Measurements from ENCODE around the gene CYB5D1. TPM values are rescaled to one million over a fixed set of nuclear protein-coding genes. Genes with fewer than 3 reads are reported as not detected.

Gene CYB5D1
- total RNA-seq, 1 donor from 2014 or later = 26.5 TPM

DNA sequence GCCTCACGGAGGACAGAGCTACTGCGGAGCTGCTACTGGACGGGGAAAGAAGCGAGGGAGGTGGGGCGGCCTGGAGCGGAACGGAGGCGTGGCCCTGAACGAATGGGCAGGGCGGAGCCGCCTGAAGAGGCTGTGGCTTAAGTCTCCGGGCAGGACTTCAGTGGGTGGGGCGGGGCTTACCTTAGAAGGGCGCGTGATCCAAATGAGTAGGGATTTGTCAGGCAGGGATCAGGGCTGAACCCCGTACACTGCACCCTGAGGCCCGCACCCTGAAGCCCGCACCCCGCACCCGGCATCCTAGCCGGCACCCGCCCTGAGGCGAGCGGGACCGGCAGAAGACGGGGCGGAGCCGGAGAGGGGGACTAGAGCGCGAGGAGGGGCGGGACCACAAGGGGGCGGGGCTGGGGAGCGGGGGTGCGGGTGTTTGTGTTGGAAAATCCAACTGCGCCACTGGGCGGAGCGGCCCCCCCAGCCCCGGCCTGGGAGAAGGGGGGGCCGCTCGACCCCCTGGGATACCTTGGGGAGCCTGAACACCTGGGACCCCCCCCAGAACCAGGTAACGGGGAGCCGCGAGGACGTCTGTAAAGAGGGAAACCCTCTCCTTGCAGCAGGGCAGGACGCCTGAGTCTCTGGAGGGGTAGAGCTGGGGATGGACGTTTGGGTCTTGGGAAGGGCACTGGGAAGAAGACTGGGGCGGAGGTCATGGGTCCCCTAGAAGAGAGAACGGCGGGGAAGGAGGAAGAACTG lies 23.8 kb upstream of the CYB5D1 start, which contains the start of gene KDM6B:
TSS of gene KDM6B (plus strand) at position 423 of the 747 bp plus-strand sequence. CDS start 11,338 bp downstream, outside the sequence.
- peak; percentile 87 for DNase-seq (ENCODE audit: low read depth)

DNA sequence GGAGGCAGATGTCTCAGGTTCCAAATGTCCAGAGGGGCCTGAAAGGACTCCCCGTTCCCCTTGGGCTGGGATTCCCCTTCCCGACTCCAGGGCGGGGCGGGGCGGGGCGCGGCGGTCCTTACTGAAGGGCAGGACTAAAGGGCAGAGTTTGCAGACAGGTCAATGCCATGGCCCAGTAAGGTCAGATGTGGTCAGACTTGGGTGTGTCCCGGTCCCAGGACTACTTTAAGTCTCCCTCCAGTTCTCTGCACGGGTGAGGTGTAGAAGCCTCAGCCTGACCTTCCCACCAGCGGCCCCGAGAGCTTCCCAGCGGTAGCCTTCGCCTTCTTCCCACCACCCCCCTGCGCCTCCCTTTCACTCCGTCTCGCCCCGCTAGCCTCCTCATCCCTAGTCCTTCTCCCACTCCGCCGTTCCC lies 23.3 kb upstream of the CYB5D1 start:
- peak; percentile 43 for DNase-seq (ENCODE audit: low read depth)

DNA sequence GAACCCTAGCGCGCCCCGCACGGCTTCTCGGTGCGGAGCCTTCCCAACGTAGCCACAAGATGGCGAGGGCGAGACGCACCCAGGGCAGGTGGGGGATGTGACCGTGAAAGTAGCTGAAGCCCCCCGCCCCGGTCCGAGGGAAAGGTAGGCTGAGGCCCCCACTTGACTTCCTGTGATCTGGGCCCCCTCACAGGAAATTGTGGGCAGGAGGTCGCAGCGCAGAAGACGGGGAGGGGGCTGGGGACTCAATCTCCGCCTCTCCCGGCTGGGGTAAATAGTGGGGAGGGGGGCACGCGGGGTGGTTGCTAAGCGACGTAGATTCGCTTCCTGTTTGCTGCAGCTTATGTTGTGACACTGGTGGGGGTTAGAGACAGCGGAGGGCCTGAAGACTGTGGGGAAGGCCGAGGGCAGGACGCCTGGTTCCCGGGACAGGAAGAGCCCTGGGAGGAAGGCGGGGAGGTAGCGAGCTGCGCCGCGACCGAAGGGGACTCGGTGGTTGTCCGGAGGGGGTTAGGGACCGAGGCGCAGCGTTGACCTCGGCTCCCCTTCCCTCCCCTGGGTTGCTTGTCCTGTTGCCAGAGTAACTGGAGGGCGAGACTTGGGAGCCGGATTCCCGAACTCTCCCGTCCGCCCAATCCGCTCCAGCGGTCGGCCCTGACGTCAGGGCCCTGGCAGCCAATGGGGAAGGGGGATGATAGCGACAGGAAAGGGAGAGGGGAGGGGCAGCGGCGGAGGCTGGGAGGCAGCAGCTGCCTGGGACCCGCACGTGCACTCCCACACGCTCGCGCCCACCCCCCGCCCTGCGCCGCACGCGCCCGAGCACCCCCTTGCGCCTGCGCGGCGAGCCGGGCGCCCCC lies 22.6 kb upstream of the CYB5D1 start:
- peak; percentile 93 for DNase-seq (ENCODE audit: low read depth)

DNA sequence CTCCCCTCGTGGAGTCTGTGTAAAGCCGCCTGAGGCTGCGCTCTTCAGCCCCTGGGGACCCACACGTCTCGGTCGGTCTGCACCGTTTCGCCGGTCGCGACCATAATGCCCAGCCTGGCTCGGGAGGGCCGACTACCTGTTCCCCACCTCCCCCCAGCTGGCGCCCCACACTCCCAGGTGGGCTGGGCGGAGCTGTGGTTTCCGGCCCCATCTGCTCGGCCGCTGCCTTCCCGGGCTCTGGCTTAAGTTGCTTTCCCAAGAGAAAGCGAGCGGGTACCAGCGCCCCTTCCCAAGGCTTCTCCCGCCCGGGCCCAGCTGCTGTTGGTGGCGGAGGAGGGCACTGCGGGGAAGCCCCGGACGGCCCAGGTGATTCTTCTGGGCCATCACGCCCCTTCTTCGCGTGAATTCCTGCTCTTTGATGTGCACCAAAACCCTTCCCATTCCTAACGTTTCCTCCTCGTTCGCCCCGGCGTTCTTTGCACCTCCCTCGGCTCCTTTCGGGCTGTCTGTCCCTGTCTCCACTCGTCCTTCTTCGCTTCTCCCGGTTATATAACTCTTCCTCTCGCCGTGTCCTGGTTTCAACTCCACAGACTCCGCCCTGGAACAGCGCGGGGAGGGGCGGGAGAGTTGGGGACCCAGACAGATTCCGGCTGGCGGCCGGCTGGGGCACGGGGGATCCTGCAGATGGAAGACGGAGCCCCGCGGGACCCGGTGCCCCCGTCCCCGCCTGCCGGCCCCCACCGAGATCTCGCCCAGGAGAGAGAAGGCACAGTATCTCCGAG lies 21.8 kb upstream of the CYB5D1 start:
- peak; percentile 40 for DNase-seq (ENCODE audit: low read depth)

DNA sequence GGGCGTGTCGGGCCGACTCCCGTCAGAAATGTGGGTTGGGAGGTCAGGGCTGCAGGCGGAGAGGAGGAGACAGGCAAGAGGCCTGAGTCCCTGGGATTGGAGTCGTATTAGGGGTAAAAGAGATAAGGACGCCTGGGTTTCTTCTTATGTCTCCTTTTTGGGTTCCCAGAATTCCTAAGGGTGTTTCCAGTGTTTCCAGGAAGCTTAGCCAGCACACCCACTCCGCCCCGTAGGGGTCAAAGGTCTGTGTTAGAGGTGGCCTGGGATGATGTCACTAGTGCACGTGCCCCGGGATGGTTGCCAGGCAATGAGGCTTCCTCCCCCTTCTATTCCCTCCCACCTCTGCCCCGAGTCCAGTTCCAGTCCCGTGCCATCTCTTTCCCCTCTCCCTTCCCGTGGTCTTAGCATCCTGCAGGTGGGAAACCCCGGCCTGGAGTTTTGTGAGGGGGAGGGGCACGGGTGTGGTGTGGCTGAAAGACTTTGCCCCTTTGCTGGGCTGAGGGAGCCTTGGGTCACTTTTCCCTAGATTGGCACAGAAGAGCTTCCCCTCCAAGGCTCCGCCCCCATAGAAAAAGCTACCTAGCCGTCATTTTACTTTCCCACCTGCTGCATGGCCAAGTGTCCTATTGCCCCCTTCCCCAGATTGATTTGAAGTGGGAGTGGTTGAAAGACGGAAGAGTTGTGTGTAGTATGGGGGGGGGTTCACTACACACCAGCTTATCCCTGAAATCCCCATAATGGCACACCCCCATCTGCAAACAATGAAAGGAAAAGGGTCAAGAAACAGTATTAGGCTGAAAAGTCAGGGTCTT lies 21.0 kb upstream of the CYB5D1 start:
- peak; percentile 89 for DNase-seq (ENCODE audit: low read depth)

DNA sequence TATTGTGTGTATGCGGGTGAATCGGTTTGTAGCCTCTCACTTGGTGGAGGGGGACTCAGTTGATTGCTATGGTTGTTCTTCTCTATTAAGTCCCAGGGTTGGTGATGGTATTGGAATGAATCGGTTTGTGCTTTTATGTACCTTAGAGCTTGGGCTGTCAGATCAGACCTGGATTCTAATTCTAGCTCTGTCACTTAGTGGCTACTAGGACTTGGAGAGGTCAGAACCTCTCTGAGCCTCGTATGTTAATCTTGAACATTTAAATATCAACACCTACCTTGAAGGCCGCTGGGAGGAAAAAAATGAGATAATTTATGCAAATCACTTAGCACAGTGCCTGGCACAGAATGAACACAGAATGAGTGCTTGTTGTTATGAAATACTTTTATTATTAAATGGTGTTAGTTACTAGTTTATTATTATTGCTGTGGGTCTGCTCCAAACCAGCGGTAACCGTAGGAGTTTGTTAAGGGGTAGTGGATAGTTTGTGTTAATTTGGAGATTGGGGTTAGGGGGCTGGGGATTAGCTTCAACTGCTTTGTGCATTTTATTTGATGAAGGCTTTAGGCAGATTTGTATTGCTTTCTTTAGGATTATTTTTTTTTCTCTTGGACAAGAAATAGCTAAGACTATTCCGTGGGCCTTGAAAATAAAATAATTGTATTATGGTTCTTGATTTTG lies 20.3 kb upstream of the CYB5D1 start:
- DNase-seq (ENCODE audit: low read depth) = peak; percentile 23

DNA sequence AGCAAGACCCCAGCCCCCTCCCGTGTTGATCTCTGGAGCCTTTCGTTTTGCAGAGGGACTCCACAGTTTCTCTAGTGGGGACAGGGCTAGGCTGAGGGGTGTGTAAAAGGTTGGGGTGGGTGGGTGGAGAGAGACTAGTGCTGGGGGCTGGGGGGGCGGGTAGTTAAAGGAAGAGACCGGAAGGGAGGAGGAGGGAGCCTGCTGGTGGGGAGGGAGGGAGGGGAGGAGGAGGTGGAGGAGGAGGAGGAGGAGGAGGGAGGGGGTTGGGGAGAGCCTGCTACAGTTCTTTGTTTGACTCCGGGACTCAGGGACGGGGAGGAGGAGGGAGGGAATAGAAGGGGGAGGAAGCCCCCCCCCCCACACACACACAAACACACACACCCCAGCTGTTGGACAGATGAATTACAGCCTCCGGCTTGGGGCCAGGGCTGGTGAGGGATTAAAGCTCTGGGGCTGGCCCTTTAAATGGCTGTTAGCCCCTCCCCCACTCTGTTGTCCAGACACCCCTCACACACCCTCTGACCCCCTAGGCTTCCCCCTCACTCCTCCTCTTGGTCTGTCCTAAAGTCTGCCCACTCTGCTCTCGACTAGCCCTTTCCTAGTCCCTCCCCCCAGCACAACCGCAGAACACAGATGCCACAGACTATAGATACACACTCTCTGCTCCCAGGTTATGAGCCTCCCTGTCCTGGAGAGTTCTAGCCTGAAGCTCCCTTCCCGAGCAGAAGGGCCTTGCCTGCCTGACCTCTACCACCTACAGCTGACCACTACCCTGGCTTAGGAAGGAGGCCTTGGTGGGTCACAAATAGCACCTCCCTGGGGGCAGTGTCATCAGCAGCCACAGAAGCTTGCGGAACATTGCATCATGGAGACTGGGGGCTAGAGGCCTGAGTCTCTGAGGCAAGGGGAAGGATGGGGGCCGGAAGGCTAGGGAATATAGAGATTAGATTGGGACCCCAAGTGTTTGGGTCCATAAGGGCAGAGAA lies 19.4 kb upstream of the CYB5D1 start:
- peak; percentile 23 for DNase-seq (ENCODE audit: low read depth)

DNA sequence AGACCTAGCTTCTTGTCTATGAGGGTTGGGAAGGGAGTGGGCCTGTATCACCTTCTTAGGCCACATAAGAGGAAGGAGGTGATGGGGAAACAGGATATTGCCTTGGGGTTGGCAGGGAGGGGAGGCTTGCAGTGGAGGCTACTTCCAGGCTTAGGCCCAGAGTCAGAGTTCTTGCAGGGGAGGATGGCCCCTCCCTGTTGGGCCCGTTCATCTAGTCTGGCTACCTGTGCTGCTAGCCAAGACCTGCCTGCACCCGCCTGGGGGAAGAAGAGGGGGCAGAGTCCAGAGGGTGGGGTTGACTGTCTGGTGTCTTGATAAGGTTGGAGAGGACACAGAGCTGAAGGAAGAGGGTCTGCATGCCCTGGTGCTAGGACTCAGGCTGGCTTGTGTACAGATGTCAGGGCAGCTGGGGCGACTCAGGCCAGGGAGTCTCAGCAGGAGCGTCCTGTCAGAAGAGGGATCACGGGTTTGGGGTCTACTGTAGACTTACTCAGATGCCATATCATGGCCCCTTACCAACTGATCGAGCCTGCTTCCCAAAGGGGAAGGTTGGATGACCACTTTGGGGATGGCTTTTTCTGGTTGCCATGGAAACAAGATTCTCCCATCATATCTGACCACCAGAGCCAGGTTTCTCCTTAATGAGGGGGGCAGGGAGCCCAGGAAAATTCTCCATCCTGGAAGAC lies 18.5 kb upstream of the CYB5D1 start:
- DNase-seq (ENCODE audit: low read depth) = no peak

DNA sequence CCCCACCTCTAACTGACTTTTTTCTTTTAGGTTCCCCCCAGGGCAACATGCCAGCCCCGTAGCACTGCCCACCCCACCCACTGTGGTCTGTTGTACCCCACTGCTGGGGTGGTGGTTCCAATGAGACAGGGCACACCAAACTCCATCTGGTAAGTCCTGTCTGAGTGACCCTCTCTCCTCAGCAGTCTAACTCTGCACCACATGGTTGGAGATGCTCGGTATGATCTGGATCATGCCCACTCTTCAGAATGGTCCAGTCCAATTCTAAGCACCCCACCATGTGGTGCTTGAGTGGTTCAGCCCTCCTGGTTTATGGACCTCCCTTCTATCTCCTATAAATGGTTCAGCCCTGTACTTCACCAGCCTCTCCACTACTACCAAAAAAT lies 17.9 kb upstream of the CYB5D1 start:
- no peak for DNase-seq (ENCODE audit: low read depth)

DNA sequence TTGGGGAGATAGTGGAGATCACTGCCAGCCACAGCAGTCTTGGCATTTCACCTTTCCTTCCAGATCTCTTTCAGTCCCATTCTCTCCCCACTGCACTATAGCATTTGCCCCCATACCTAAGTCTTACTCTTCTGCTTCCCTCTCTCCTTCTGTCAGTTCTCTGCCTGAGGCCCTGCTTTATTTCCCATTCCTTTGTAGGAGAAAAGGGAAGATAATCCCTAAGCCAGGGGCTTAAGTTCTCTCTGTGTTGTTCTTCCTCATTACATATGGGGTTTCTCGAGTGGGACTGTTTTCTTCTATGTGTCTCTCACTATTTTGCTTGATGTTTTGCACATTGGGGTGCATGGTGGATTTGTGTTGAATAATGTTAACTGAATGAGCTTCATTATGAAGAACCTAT lies 17.4 kb upstream of the CYB5D1 start:
- DNase-seq (ENCODE audit: low read depth) = no peak

DNA sequence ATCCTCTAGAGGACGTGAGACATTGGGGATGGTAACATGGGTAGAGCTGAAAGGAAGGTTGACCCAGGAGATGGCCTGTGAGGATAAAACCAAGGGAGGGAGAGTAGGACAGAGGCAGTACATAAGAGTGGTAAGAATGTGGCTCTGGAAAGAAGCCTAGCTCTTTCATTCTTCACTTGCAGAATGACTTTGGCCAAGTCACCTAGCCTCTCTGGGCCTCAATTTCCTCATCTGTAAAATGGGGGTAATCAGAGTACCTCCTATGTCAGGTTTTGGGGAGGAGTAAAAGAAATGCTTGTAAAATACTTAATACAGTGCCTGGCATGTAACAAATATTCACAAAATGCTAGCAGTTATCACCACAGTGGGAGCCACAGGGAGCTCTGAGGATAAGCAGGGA lies 16.9 kb upstream of the CYB5D1 start:
- no peak for DNase-seq (ENCODE audit: low read depth)

DNA sequence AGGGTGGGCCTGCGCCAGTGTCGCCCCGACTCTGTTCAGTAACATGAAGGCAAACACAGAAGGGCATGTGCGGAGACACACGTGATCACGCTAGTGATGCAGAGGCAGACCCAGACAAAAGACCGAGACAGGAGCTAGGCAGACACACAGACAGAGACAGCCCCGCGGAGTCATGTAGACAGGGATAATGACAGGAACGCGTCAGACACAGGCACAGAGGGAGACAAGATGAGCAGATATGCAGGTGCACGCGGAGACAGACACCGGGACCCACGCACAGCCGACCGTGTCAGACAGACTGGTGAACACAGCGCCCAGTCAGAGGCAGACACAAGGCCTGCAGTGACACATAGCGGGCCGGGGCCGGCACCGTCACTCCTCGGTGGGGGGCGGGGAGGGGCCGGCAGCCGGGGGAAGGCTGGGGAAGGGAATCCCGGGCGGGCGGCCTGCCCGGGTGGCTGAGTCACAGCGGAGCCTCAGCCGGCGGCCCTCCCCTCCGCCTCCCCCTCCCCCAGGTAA lies 16.3 kb upstream of the CYB5D1 start:
- peak; percentile 66 for DNase-seq (ENCODE audit: low read depth)

DNA sequence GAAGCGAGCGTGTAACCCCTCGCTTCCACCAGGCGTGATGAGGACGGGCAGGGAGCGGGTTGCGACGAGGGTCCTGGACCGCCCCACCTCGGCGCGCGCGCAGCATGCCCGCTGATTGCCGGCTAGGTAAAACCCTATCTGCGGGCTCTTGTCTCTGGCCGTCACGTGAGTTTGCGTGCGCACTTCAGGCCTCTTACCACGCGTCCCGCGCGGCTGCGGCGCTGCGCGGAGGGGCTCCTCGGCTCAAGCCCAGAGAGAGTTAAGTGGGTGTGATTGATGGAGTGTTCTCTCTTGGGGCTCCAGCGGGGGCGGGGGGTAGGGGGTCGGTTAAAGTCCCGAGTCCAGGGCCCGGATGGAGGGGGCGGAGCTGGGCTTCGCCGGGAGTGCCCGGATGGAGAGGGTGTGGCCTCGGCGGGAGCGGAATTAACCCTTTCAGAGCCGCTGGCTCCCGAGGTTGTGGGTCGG lies 15.9 kb upstream of the CYB5D1 start:
- DNase-seq (ENCODE audit: low read depth) = peak; percentile 54

DNA sequence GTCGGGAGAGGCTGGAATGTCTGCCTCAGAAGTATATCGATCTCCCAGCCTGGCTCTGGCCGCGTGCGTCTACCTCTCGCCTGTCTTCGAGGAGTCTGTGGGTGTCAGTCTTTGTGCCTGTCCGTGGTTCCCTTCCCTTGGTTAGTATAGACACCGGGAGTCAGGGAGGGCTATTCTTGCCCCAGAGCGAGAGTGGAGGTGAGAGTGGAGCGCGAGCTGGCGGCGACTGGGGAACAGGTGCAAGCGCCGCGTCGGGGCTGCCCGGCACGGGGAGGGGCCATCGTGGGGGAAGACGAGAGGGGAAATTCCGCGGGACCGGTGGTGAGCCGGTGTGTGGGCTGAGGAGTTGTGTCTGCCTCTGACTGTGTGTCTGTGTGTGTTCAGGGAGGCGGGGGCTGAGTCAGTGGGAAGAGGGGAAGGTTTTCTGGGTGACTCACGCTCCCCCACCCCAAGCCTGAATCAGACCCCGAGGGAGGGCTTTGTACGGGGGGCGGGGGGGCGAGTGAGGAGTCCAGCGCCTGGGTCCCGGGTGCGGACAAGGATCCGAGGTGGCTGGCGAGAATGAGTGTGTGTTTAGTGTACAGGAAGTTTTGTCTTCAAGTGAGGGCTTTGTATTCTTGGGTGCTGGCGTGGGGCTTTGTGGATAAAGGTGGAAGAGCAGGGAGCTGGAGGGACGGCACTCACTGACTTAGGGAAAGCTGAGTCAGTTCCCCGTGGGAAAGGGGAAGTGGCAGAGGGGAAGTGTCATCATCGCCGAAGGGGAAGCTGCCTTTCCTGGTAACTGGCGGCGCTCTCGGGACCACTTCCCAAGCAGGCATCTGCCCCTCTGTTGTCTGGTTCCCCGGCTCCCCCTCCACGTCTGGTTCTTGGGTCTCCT lies 15.2 kb upstream of the CYB5D1 start:
- DNase-seq (ENCODE audit: low read depth) = peak; percentile 88

DNA sequence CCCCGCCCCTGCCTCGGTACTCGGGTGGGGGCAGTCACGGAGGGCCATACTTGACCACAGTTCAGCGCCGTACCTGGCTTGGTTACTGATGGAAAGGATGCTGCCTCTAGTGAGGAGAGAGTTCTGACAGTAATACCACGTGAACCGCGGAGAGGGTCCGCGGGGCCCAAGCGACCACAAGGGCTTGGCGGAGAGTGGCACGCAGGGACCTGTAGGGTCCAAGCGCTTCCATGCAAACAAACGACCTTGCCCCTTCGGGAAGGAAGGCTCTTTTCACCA lies 14.6 kb upstream of the CYB5D1 start:
- DNase-seq (ENCODE audit: low read depth) = no peak

DNA sequence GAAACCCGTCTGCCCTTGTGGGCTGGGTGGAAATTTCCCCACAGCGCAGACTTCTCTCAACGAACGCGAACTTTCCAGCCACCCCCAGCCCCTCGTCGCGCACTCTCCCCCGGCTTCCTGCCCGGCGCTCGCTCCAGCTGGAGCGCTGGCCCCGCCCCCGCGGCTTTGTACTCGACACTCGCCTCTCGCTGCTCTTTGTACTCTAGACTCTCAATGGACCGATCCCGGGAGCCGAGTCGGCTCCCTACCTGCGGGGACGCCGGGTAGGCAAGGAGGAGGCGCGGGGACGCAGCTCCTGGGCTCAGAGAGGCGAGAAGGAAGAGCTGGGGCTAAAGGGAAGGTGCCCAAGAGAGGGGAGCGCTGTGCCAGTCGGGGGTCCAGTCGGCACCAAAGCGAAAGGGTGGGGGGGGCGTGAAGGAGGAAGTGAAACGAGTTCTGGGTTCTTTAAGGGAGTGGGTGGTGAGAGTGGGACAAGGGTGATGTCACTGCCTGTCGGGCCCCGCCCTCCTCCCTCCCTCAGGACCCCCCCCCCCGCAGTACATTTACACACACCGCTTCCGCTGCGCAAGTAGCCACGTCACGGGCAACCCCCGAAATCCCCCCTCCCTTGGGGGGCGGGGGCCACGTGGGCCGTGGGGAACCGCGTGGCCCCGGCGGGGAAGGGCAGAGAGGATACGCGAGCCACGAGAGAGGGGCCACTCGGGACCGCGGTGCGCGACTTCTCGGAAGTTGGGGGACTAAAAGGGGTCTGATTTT lies 14.1 kb upstream of the CYB5D1 start:
- peak; percentile 73 for DNase-seq (ENCODE audit: low read depth)

Data from renal cortical epithelial cell (primary cell).